Measurements from ENCODE around the gene NECTIN1.

- TF ChIP-seq POLR2A (IDR thresholded peaks at IDR 0.05; ENCODE audit: low read length) (no peak), GATA1 (IDR thresholded peaks at IDR 0.05; ENCODE audit: low read depth, low read length) (no peak)
Observed at GRCh38 chr11:119605137-119605665, 123.8 kb downstream of the NECTIN1 start.
